ENCODE data around the gene SPI1. TPM values are rescaled to one million over a fixed set of nuclear protein-coding genes. Genes with fewer than 3 reads are reported as not detected.

The SPI1 gene
- total RNA-seq, 1 donor from 2014 or later = not detected

DNA sequence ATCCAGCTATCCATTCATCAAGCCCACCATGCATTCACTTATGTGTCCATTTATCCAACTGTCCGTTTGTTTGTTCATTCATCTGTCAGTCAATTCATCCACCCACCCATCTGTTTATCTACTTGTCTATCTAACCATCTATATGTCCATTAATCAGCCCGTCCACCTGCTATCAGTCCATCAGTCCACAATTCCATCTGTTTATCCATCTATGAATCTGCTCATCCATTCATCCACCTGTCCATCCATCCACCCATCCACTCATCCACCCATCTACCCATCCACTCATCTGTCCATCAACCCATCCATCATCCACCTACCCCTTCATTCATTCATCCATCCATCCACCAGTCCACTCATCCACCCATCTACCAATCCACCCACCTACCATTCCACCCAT lies 970 bp upstream of the SPI1 start:
- H3K4me3 ChIP-seq = no peak overlapping the region
- no peaks in the 10 kb centered on the region for H3K4me1 ChIP-seq
- no peak overlapping the region for H3K27ac Mint-ChIP-seq
- H3K4me2 ChIP-seq = no peak overlapping the region
- no peaks in the 10 kb centered on the region for H3K36me3 Mint-ChIP-seq
- DNase-seq (ENCODE audit: low spot score) = no peak
- H3K27me3 ChIP-seq = no peaks in the 10 kb centered on the region
- no peak overlapping the region for H2AFZ ChIP-seq (replicated peaks)
- no peak overlapping the region for H3K9ac ChIP-seq
- H3F3A ChIP-seq (ENCODE audit: low read depth) = no peaks in the 10 kb centered on the region
- H3K4me3 Mint-ChIP-seq = no peak overlapping the region
- H3K36me3 ChIP-seq = no peaks in the 10 kb centered on the region
- H3K9me3 Mint-ChIP-seq = no peaks in the 10 kb centered on the region
- H3K4me1 Mint-ChIP-seq = peaks cover 4% of the 10 kb centered on the region
- TF ChIP-seq, protein P1, sequence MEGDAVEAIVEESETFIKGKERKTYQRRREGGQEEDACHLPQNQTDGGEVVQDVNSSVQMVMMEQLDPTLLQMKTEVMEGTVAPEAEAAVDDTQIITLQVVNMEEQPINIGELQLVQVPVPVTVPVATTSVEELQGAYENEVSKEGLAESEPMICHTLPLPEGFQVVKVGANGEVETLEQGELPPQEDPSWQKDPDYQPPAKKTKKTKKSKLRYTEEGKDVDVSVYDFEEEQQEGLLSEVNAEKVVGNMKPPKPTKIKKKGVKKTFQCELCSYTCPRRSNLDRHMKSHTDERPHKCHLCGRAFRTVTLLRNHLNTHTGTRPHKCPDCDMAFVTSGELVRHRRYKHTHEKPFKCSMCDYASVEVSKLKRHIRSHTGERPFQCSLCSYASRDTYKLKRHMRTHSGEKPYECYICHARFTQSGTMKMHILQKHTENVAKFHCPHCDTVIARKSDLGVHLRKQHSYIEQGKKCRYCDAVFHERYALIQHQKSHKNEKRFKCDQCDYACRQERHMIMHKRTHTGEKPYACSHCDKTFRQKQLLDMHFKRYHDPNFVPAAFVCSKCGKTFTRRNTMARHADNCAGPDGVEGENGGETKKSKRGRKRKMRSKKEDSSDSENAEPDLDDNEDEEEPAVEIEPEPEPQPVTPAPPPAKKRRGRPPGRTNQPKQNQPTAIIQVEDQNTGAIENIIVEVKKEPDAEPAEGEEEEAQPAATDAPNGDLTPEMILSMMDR (IDR thresholded peaks at IDR 0.05) = no peak
- TF ChIP-seq EZH2phosphoT487 (IDR thresholded peaks at IDR 0.05) (no peak), EZH2 (IDR thresholded peaks at IDR 0.05) (no peak)
- no peaks in the 10 kb centered on the region for H4K20me1 ChIP-seq (ENCODE audit: low read depth)
- peaks cover 6% of the 10 kb centered on the region for H3K27me3 Mint-ChIP-seq (ENCODE audit: insufficient read depth, low read depth)
- H3K79me2 ChIP-seq (ENCODE audit: low read depth) = no peaks in the 10 kb centered on the region
- H3K27ac ChIP-seq = no peak overlapping the region
- no peaks in the 10 kb centered on the region for H3K9me3 ChIP-seq (ENCODE audit: low read depth)

DNA sequence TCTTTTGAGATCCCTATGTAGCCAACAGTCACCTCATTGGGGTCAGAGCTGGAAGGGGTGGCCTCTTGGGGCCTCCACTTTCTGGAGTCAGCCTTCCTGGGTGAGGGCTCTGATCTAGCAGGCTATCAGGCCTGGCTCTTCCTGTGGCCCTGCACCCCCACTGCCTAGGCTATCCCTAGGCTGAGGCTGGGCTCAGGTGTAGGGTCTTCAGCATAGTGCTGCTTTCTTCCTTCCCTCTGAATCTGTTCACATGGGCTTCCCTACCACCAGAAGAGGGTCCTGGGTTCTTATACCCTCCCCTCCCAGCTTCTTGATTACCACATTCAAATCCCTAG lies 456 bp upstream of the SPI1 start:
- DNase-seq (ENCODE audit: low spot score) = no peak
- H2AFZ ChIP-seq (replicated peaks) = no peak overlapping the region

DNA sequence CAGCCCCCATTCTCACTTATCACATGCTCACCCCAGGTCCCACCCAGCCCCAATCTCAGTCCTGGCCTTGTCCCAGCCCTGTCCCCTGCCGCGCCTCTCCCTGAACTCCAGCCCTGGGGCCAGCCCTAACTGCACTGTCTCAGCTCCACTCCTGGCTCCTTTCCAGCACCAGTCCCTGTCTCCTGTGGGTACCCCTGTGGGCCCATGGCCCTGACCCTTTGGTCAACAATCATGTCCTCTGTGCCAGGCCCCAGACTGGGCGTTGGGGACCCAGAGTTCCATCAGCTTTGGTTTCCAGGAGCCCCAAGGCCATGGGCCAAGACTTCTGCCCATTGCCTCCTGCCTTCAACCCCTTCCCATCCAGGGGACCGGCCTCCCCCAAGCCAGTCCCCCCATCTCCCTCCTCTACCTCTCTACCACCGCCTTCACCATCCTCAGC lies 757 bp downstream of the SPI1 start:
- Histone ChIP-seq H3K36me3 (no peaks in the 10 kb centered on the region), H2AFZ (replicated peaks) (no peak overlapping the region), H3K4me1 (no peaks in the 10 kb centered on the region), H3K27ac (no peak overlapping the region), H3K9me3 (ENCODE audit: low read depth) (no peaks in the 10 kb centered on the region), H3K27me3 (no peaks in the 10 kb centered on the region), H3K79me2 (ENCODE audit: low read depth) (no peaks in the 10 kb centered on the region), H3F3A (ENCODE audit: low read depth) (no peaks in the 10 kb centered on the region), H3K9ac (no peak overlapping the region), H3K4me2 (no peak overlapping the region), H3K4me3 (no peak overlapping the region), H4K20me1 (ENCODE audit: low read depth) (no peaks in the 10 kb centered on the region)
- Mint-ChIP-seq H3K36me3 (no peaks in the 10 kb centered on the region), H3K4me1 (peaks cover 4% of the 10 kb centered on the region), H3K4me3 (no peak overlapping the region), H3K27me3 (ENCODE audit: insufficient read depth, low read depth) (peaks cover 2% of the 10 kb centered on the region), H3K9me3 (no peaks in the 10 kb centered on the region), H3K27ac (peak overlapping the region; percentile 51)
- TF ChIP-seq EZH2 (IDR thresholded peaks at IDR 0.05) = no peak
- TF ChIP-seq, protein P1 (IDR thresholded peaks at IDR 0.05) = no peak
- no peak for TF ChIP-seq EZH2phosphoT487 (IDR thresholded peaks at IDR 0.05)
- DNase-seq (ENCODE audit: low spot score) = no peak

More for the DNA sequence above, 456 bp upstream of the SPI1 start:
- Histone ChIP-seq H3K4me3 (no peak overlapping the region), H3K9me3 (ENCODE audit: low read depth) (no peaks in the 10 kb centered on the region), H3K4me1 (no peaks in the 10 kb centered on the region), H3K27ac (no peak overlapping the region), H4K20me1 (ENCODE audit: low read depth) (no peaks in the 10 kb centered on the region), H3K27me3 (no peaks in the 10 kb centered on the region), H3K36me3 (no peaks in the 10 kb centered on the region), H3F3A (ENCODE audit: low read depth) (no peaks in the 10 kb centered on the region), H3K9ac (no peak overlapping the region), H3K4me2 (no peak overlapping the region), H3K79me2 (ENCODE audit: low read depth) (no peaks in the 10 kb centered on the region)
- TF ChIP-seq EZH2 (IDR thresholded peaks at IDR 0.05) (no peak), EZH2phosphoT487 (IDR thresholded peaks at IDR 0.05) (no peak)
- TF ChIP-seq, protein P1 (IDR thresholded peaks at IDR 0.05) = no peak
- Mint-ChIP-seq H3K9me3 (no peaks in the 10 kb centered on the region), H3K27ac (no peak overlapping the region), H3K36me3 (no peaks in the 10 kb centered on the region), H3K27me3 (ENCODE audit: insufficient read depth, low read depth) (peaks cover 6% of the 10 kb centered on the region), H3K4me1 (peaks cover 4% of the 10 kb centered on the region), H3K4me3 (no peak overlapping the region)

Measured in neural progenitor cell (in vitro differentiated cells).